ENCODE measurements around the gene FBLL1. TPM values are rescaled to one million over a fixed set of nuclear protein-coding genes. Genes with fewer than 3 reads are reported as not detected.
"Not testable (repeated sequence)": the region's sequence is repeated elsewhere in the genome, so short reads cannot be mapped to it uniquely, and the experiment has no call there.

FBLL1 gene
- not detected for total RNA-seq

GRCh38 chr5:168528521-168529373, at the start of gene FBLL1:
FBLL1 (plus strand) TSS chr5:168529305; CDS start chr5:168529505, 200 bp downstream.
- POLR2A ChIA-PET = no interaction called here
- CTCF ChIA-PET = no interaction called here

GRCh38 chr5:168480601-168481000, 48.5 kb upstream of the FBLL1 start:
- ChIA-PET CTCF (no interaction called here), POLR2A (no interaction called here)

- ChIA-PET POLR2A (no interaction called here), CTCF (no interaction called here)
These were observed 47.7 kb upstream of the FBLL1 start for GRCh38 chr5:168481330-168481788.

GRCh38 chr5:168482361-168482760, 46.7 kb upstream of the FBLL1 start:
- POLR2A ChIA-PET = no interaction called here
- CTCF ChIA-PET = no interaction called here

- ChIA-PET POLR2A (no interaction called here), CTCF (interaction anchor here (1.6 kb wide), 1 partner anchor 217 kb away, joined by 5 read pairs; no protein-coding TSS in a partner anchor)
These were observed 42.8 kb upstream of the FBLL1 start, which contains the start of gene RARS1 for GRCh38 chr5:168486136-168486879. RARS1 (plus strand) TSS chr5:168486471; CDS start chr5:168486499, 28 bp downstream.

- ChIA-PET CTCF (no interaction called here), POLR2A (no interaction called here)
These were observed 40.0 kb upstream of the FBLL1 start for GRCh38 chr5:168489059-168489458.

GRCh38 chr5:168494057-168494555, 35.0 kb upstream of the FBLL1 start:
- ChIA-PET POLR2A (no interaction called here), CTCF (no interaction called here)

- POLR2A ChIA-PET = interaction anchor here (0.7 kb wide), 1 partner anchor 19 kb away, joined by 10 read pairs; no protein-coding TSS in a partner anchor
- CTCF ChIA-PET = no interaction called here
These were observed 26.4 kb upstream of the FBLL1 start for GRCh38 chr5:168502563-168503237.

GRCh38 chr5:168513861-168514428, 15.2 kb upstream of the FBLL1 start:
- ChIA-PET CTCF (no interaction called here), POLR2A (no interaction called here)

GRCh38 chr5:168525856-168526255, 3.2 kb upstream of the FBLL1 start:
- CTCF ChIA-PET = no interaction called here
- POLR2A ChIA-PET = interaction anchor here (0.6 kb wide), 1 partner anchor 373 kb away, joined by 5 read pairs; no protein-coding TSS in a partner anchor

- CTCF ChIA-PET = no interaction called here
- POLR2A ChIA-PET = no interaction called here
These were observed 1.3 kb upstream of the FBLL1 start for GRCh38 chr5:168527756-168528295.

GRCh38 chr5:168529374-168530234, 499 bp downstream of the FBLL1 start:
- ChIA-PET CTCF (no interaction called here), POLR2A (no interaction called here)

- ChIA-PET POLR2A (no interaction called here), CTCF (no interaction called here)
These were observed 1.6 kb downstream of the FBLL1 start for GRCh38 chr5:168530621-168531150.

GRCh38 chr5:168531191-168531590, 2.1 kb downstream of the FBLL1 start:
- ChIA-PET POLR2A (no interaction called here), CTCF (no interaction called here)

- ChIA-PET CTCF (no interaction called here), POLR2A (no interaction called here)
These were observed 3.1 kb downstream of the FBLL1 start for GRCh38 chr5:168531987-168532864.

GRCh38 chr5:168534351-168534750, 5.2 kb downstream of the FBLL1 start:
- POLR2A ChIA-PET, CTCF ChIA-PET: not testable (repeated sequence)

GRCh38 chr5:168537176-168537575, 8.1 kb downstream of the FBLL1 start:
- POLR2A ChIA-PET = no interaction called here
- CTCF ChIA-PET = no interaction called here

GRCh38 chr5:168549554-168549953, 20.4 kb downstream of the FBLL1 start:
- ChIA-PET CTCF (no interaction called here), POLR2A (no interaction called here)
